GM23338 (cell line): ENCODE data around the gene ZNF787. TPM values are rescaled to one million over a fixed set of nuclear protein-coding genes. Genes with fewer than 3 reads are reported as not detected.

Source experiments
- ATAC-seq: fragments of 200-7000 bp; cut with Tn5 transposase; 3 replicates; pipeline ENCODE4 v1.9.1; 2020
- DNase-seq: peaks from one replicate; pipeline ENCODE4 v3.0.0-alpha.2; 2015; ENCODE audit warnings: low spot score
- H2AFZ ChIP-seq: fragments of 200-600 bp; sonication (generic); 2 replicates; pipeline ENCODE4 v1.8.0; 2016; ENCODE audit warnings: antibody characterized with exemption, mild to moderate bottlenecking, moderate library complexity
- H3F3A ChIP-seq: fragments of 200-600 bp; sonication (generic); replicated peaks from 2 replicates; pipeline ENCODE4 v1.8.0; 2017; ENCODE audit warnings: antibody characterized with exemption, mixed run types, low read depth
- H3K27ac ChIP-seq: fragments of 200-600 bp; sonication (generic); 2 replicates; pipeline ENCODE4 v1.6.1; 2016; ENCODE audit warnings: low read depth
- H3K27me3 ChIP-seq: fragments of 200-600 bp; sonication (generic); 2 replicates; pipeline ENCODE4 v1.8.0; 2016; ENCODE audit warnings: mild to moderate bottlenecking, mixed run types, moderate library complexity; ENCODE audit not compliant: insufficient read depth
- H3K36me3 ChIP-seq: fragments of 200-600 bp; sonication (generic); 2 replicates; pipeline ENCODE4 v1.8.0; 2016; ENCODE audit warnings: mild to moderate bottlenecking; ENCODE audit not compliant: insufficient read depth
- H3K4me1 ChIP-seq: fragments of 200-600 bp; sonication (generic); 2 replicates; pipeline ENCODE4 v1.8.0; 2016; ENCODE audit warnings: mild to moderate bottlenecking, moderate library complexity; ENCODE audit not compliant: insufficient read depth
- H3K4me2 ChIP-seq: fragments of 200-600 bp; sonication (generic); 2 replicates; pipeline ENCODE4 v1.7.1; 2017; ENCODE audit warnings: mixed run types
- H3K4me3 ChIP-seq: fragments of 200-600 bp; sonication (generic); 2 replicates; pipeline ENCODE4 v1.6.1; 2016; ENCODE audit warnings: mixed run types
- H3K79me2 ChIP-seq: fragments of 200-600 bp; sonication (generic); replicated peaks from 2 replicates; pipeline ENCODE4 v1.8.0; 2017; ENCODE audit warnings: mild to moderate bottlenecking; ENCODE audit not compliant: insufficient read depth
- H3K9me2 ChIP-seq: fragments of 200-600 bp; sonication (generic); 2 replicates; pipeline ENCODE4 v1.8.0; 2017; ENCODE audit not compliant: insufficient read depth
- H4K20me1 ChIP-seq: fragments of 200-600 bp; sonication (generic); replicated peaks from 2 replicates; pipeline ENCODE4 v1.8.0; 2017; ENCODE audit warnings: mild to moderate bottlenecking; ENCODE audit not compliant: insufficient read depth
- H3K27ac Mint-ChIP-seq: 2 replicates; pipeline ENCODE4 v1.8.0; 2020; ENCODE audit warnings: inconsistent platforms, mild to moderate bottlenecking, moderate library complexity, mixed read lengths
- H3K27me3 Mint-ChIP-seq: 3 replicates; pipeline ENCODE4 v1.8.0; 2022; ENCODE audit warnings: low read depth, mild to moderate bottlenecking, moderate library complexity, mixed read lengths, inconsistent platforms; ENCODE audit not compliant: insufficient read depth, poor library complexity
- H3K36me3 Mint-ChIP-seq: 3 replicates; pipeline ENCODE4 v1.8.0; 2021; ENCODE audit warnings: low read depth, mild to moderate bottlenecking, inconsistent platforms, moderate library complexity, mixed read lengths
- H3K4me1 Mint-ChIP-seq: 3 replicates; pipeline ENCODE4 v1.8.0; 2020; ENCODE audit warnings: mild to moderate bottlenecking, inconsistent platforms, mixed read lengths
- H3K4me3 Mint-ChIP-seq: 3 replicates; pipeline ENCODE4 v1.8.0; 2021; ENCODE audit warnings: moderate library complexity, mild to moderate bottlenecking, inconsistent platforms, mixed read lengths
- H3K9me3 Mint-ChIP-seq: 3 replicates; pipeline ENCODE4 v1.8.0; 2020; ENCODE audit warnings: moderate library complexity, mild to moderate bottlenecking, inconsistent platforms, mixed read lengths
- CTCF ChIP-seq, 2 experiments: fragments of 200-600 bp in 1 of 2; sonication (generic) in 1 of 2; conservative IDR thresholded peaks; 2 replicates each; pipeline versions ENCODE4 v1.5.1 to v1.6.1; 2016 to 2017; ENCODE audit warnings: antibody characterized with exemption in 2 of 2, low read depth in 2 of 2, mild to moderate bottlenecking in 2 of 2, moderate library complexity in 1 of 2
- ETS1 ChIP-seq: IDR thresholded peaks from 2 replicates; pipeline ENCODE4 v1.6.1; 2016; ENCODE audit warnings: antibody characterized with exemption
- EZH2 ChIP-seq: fragments of 200-600 bp; sonication (generic); IDR thresholded peaks from one replicate; pipeline ENCODE4 v1.8.0; 2017; ENCODE audit warnings: antibody characterized with exemption, mild to moderate bottlenecking, low read depth; ENCODE audit not compliant: unreplicated experiment
- JUNB ChIP-seq: IDR thresholded peaks from one replicate; pipeline ENCODE4 v1.6.1; 2016; ENCODE audit warnings: antibody characterized with exemption; ENCODE audit not compliant: unreplicated experiment
- POLR2AphosphoS5 ChIP-seq: IDR thresholded peaks from 2 replicates; pipeline ENCODE4 v1.6.1; 2016; ENCODE audit warnings: antibody characterized with exemption, low read depth
- REST ChIP-seq: IDR thresholded peaks from one replicate; pipeline ENCODE4 v1.6.1; 2018; ENCODE audit warnings: antibody characterized with exemption; ENCODE audit not compliant: unreplicated experiment
- STAT1 ChIP-seq: IDR thresholded peaks from one replicate; pipeline ENCODE4 v1.6.1; 2016; ENCODE audit warnings: antibody characterized with exemption; ENCODE audit not compliant: unreplicated experiment
- polyA plus RNA-seq: library from polyadenylated mRNA; unstranded; fragments of >200 nt; fragmentation: Nextera tagmentation; extraction: Ambion mirVana; gene quantifications from 2 replicates; pipeline ENCODE4 v1.2.1, GENCODE V29; 2016
- total RNA-seq: library from RNA; depleted of rRNA; stranded (reverse); fragments of >200 nt; shearing (Covaris generic); gene quantifications from 2 replicates; pipeline ENCODE4 v1.2.3, GENCODE V29; 2014

The ZNF787 gene
- total and polyA plus RNA-seq, 2 experiments from 2014 or later: 12.5 to 44.6 TPM

GRCh38 chr19:56092685-56093631 is 28.1 kb downstream of the ZNF787 start:
- Histone ChIP-seq H4K20me1 (peaks cover 22% of the 10 kb centered on the region), H3K9me2 (no peaks in the 10 kb centered on the region), H3K27me3 (no peaks in the 10 kb centered on the region), H3K4me3 (no peak overlapping the region), H3K36me3 (no peaks in the 10 kb centered on the region), H3K4me1 (peaks cover 6% of the 10 kb centered on the region; the same call in 1 of the 2 replicates), H2AFZ (no peak overlapping the region), H3K4me2 (no peak overlapping the region), H3F3A (no peaks in the 10 kb centered on the region), H3K79me2 (peaks cover 73% of the 10 kb centered on the region), H3K27ac (peak overlapping the region; percentile 70; the same call in 1 of the 2 replicates)
- H3K4me1 Mint-ChIP-seq: peaks cover 26% of the 10 kb centered on the region
- H3K27ac Mint-ChIP-seq: peak overlapping the region; percentile 7; the same call in 1 of the 2 replicates
- no peak for DNase-seq
- H3K4me3 Mint-ChIP-seq: no peak overlapping the region
- no peak for TF ChIP-seq REST
- TF ChIP-seq CTCF (conservative IDR thresholded peaks at IDR 0.05; ENCODE audit: low read depth in 2 of 2): no peak
- TF ChIP-seq JUNB: no peak
- TF ChIP-seq POLR2AphosphoS5: no peak
- ATAC-seq: no peak
- H3K27me3 Mint-ChIP-seq: peaks cover 8% of the 10 kb centered on the region
- peaks cover 60% of the 10 kb centered on the region for H3K36me3 Mint-ChIP-seq
- H3K9me3 Mint-ChIP-seq: peaks cover 6% of the 10 kb centered on the region

- peaks cover 6% of the 10 kb centered on the region for H3K9me3 Mint-ChIP-seq
- peaks cover 28% of the 10 kb centered on the region for H3K4me1 Mint-ChIP-seq
- DNase-seq (no peak), ATAC-seq (no peak)
- Histone ChIP-seq H3F3A (no peaks in the 10 kb centered on the region), H3K36me3 (no peaks in the 10 kb centered on the region), H3K4me2 (no peak overlapping the region), H3K27ac (peak overlapping the region; percentile 70; the same call in 1 of the 2 replicates), H3K4me3 (no peak overlapping the region), H4K20me1 (peaks cover 22% of the 10 kb centered on the region), H3K79me2 (peaks cover 67% of the 10 kb centered on the region), H3K27me3 (no peaks in the 10 kb centered on the region), H3K4me1 (peaks cover 6% of the 10 kb centered on the region; the same call in 1 of the 2 replicates), H3K9me2 (no peaks in the 10 kb centered on the region), H2AFZ (no peak overlapping the region)
- no peak overlapping the region for H3K4me3 Mint-ChIP-seq
- peaks cover 12% of the 10 kb centered on the region for H3K27me3 Mint-ChIP-seq
- peak overlapping the region; percentile 87 for H3K27ac Mint-ChIP-seq
- H3K36me3 Mint-ChIP-seq: peaks cover 56% of the 10 kb centered on the region
- TF ChIP-seq REST: no peak
- TF ChIP-seq CTCF (conservative IDR thresholded peaks at IDR 0.05; ENCODE audit: low read depth in 2 of 2): no peak
- no peak for TF ChIP-seq ETS1
- no peak for TF ChIP-seq EZH2
- no peak for TF ChIP-seq STAT1
Observed at GRCh38 chr19:56091751-56092546, 29.1 kb downstream of the ZNF787 start.
